Prostate gland (tissue), 2 donors: ENCODE measurements around the gene SPG11.

ENCODE experiments used
- CTCF ChIP-seq, 4 experiments: fragments of 200-600 bp in 2 of 4; fragments of 450-650 bp in 2 of 4; sonication (generic) in 2 of 4; IDR thresholded peaks; 1 replicate in 3 of 4; 2 replicates in 1 of 4; pipeline ENCODE4 v1.5.1; 2016 to 2019; ENCODE audit warnings: antibody characterized with exemption in 4 of 4, mild to moderate bottlenecking in 2 of 4, moderate library complexity in 2 of 4
- POLR2A ChIP-seq: fragments of 450-650 bp; IDR thresholded peaks from one replicate; pipeline ENCODE4 v1.6.1; 2016; ENCODE audit warnings: antibody characterized with exemption, mild to moderate bottlenecking
- POLR2AphosphoS5 ChIP-seq: sonication (generic); formaldehyde crosslinking; IDR thresholded peaks from one replicate; pipeline ENCODE4 v1.6.1; 2017; ENCODE audit warnings: antibody characterized with exemption

- TF ChIP-seq CTCF (IDR thresholded peaks at IDR 0.05) = no peak
- no peak for TF ChIP-seq POLR2AphosphoS5
- TF ChIP-seq POLR2A = no peak
Observed at GRCh38 chr15:44667039-44667360, 3.5 kb upstream of the SPG11 start.
